Mesenchymal stem cell (in vitro differentiated cells and primary cell): ENCODE results near the gene JPH3.
A peak's percentile ranks its signal among the peaks of the same experiment; 100 is the strongest.

ENCODE experiments used
- DNase-seq: peaks from one replicate; pipeline ENCODE4 v3.0.0-alpha.2; 2013
- H2AFZ ChIP-seq: one replicate; pipeline ENCODE4 v1.6.1; 2013; ENCODE audit warnings: low read depth, mild to moderate bottlenecking, control low read depth, inconsistent platforms, low read length, moderate library complexity
- H2AK5ac ChIP-seq: 2 replicates; pipeline ENCODE4 v1.6.1; 2013; ENCODE audit warnings: low read length, moderate library complexity, mild to moderate bottlenecking, inconsistent platforms; ENCODE audit not compliant: severe bottlenecking
- H2BK120ac ChIP-seq: one replicate; pipeline ENCODE4 v1.6.1; 2013; ENCODE audit warnings: low read depth, mild to moderate bottlenecking, inconsistent platforms, low read length, moderate library complexity
- H2BK12ac ChIP-seq, 2 experiments: one replicate each; pipeline ENCODE4 v1.6.1; 2013; ENCODE audit warnings: inconsistent platforms in 2 of 2, low read length in 2 of 2, mild to moderate bottlenecking in 2 of 2, moderate library complexity in 2 of 2, control low read depth in 1 of 2
- H2BK15ac ChIP-seq: one replicate; pipeline ENCODE4 v1.6.1; 2013; ENCODE audit warnings: mild to moderate bottlenecking, low read depth, inconsistent platforms; ENCODE audit not compliant: poor library complexity, severe bottlenecking
- H2BK5ac ChIP-seq: 2 replicates; pipeline ENCODE4 v1.6.1; 2013; ENCODE audit warnings: low read depth, mild to moderate bottlenecking, low read length, control low read depth, inconsistent platforms; ENCODE audit not compliant: poor library complexity, severe bottlenecking
- H3K14ac ChIP-seq, 2 experiments: one replicate each; pipeline ENCODE4 v1.6.1; 2013; ENCODE audit warnings: inconsistent platforms in 2 of 2, low read length in 2 of 2, control low read depth in 1 of 2, mild to moderate bottlenecking in 1 of 2, moderate library complexity in 1 of 2
- H3K18ac ChIP-seq, 2 experiments: one replicate each; pipeline ENCODE4 v1.6.1; 2013; ENCODE audit warnings: inconsistent platforms in 2 of 2, low read length in 2 of 2, control low read depth in 1 of 2, low read depth in 1 of 2, mild to moderate bottlenecking in 1 of 2
- H3K23ac ChIP-seq, 2 experiments: one replicate each; pipeline ENCODE4 v1.6.1; 2013; ENCODE audit warnings: inconsistent platforms in 2 of 2, low read length in 2 of 2, mild to moderate bottlenecking in 2 of 2, moderate library complexity in 2 of 2, control low read depth in 1 of 2
- H3K27ac ChIP-seq: 2 replicates; pipeline ENCODE4 v1.5.1; 2013; ENCODE audit warnings: mild to moderate bottlenecking, moderate library complexity, low read length, control low read depth, inconsistent platforms; ENCODE audit not compliant: poor library complexity, severe bottlenecking
- H3K27me3 ChIP-seq, 2 experiments: 2 replicates each; pipeline versions ENCODE4 v1.6.1 to v1.7.0; 2013; ENCODE audit warnings: low read length in 2 of 2, mild to moderate bottlenecking in 2 of 2, moderate library complexity in 2 of 2, control low read depth in 1 of 2, inconsistent platforms in 1 of 2; ENCODE audit not compliant: control insufficient read depth in 1 of 2, insufficient read depth in 1 of 2
- H3K36me3 ChIP-seq, 2 experiments: 2 replicates each; pipeline versions ENCODE4 v1.6.1 to v1.7.0; 2013; ENCODE audit warnings: low read length in 2 of 2, control low read depth in 1 of 2, inconsistent platforms in 1 of 2, low read depth in 1 of 2, mild to moderate bottlenecking in 1 of 2; ENCODE audit not compliant: insufficient read depth in 2 of 2, control insufficient read depth in 1 of 2
- H3K4ac ChIP-seq, 2 experiments: one replicate each; pipeline ENCODE4 v1.6.1; 2013; ENCODE audit warnings: inconsistent platforms in 2 of 2, low read length in 2 of 2, mild to moderate bottlenecking in 2 of 2, moderate library complexity in 2 of 2, control low read depth in 1 of 2, low read depth in 1 of 2
- H3K4me1 ChIP-seq: 2 replicates; pipeline ENCODE4 v1.6.1; 2013; ENCODE audit warnings: low read depth, low read length, control low read depth; ENCODE audit not compliant: control insufficient read depth, insufficient read depth
- H3K4me2 ChIP-seq: 2 replicates; pipeline ENCODE4 v1.6.1; 2013; ENCODE audit warnings: low read length, mild to moderate bottlenecking, inconsistent platforms; ENCODE audit not compliant: poor library complexity, severe bottlenecking
- H3K4me3 ChIP-seq, 2 experiments: 2 replicates each; pipeline versions ENCODE4 v1.5.1 to v1.7.0; 2013; ENCODE audit warnings: low read length in 2 of 2, mild to moderate bottlenecking in 2 of 2, control low read depth in 1 of 2, low read depth in 1 of 2; ENCODE audit not compliant: insufficient read depth in 1 of 2
- H3K79me1 ChIP-seq: replicated peaks from 2 replicates; pipeline ENCODE4 v1.6.1; 2013; ENCODE audit warnings: mild to moderate bottlenecking, control low read depth, low read length, inconsistent platforms; ENCODE audit not compliant: poor library complexity, severe bottlenecking
- H3K9ac ChIP-seq: 2 replicates; pipeline ENCODE4 v1.7.0; 2013; ENCODE audit warnings: mild to moderate bottlenecking, low read length, moderate library complexity
- H3K9me3 ChIP-seq: 2 replicates; pipeline ENCODE4 v1.7.0; 2013; ENCODE audit warnings: mild to moderate bottlenecking, low read length; ENCODE audit not compliant: control insufficient read depth
- H4K8ac ChIP-seq: one replicate; pipeline ENCODE4 v1.6.1; 2013; ENCODE audit warnings: inconsistent platforms, mild to moderate bottlenecking, low read length, moderate library complexity
- H4K91ac ChIP-seq: one replicate; pipeline ENCODE4 v1.6.1; 2013; ENCODE audit warnings: mild to moderate bottlenecking, low read length, inconsistent platforms
- WGBS: methylation state at CpG from one replicate; pipeline ENCODE4 v1.1.7; 2013; ENCODE audit warnings: mixed read lengths; 5-methylcytosine and 5-hydroxymethylcytosine counted together

Gene JPH3

GRCh38 chr16:87653234-87653633 is 50.9 kb downstream of the JPH3 start:
- no peak overlapping the region for H2BK15ac ChIP-seq
- no peaks in the 10 kb centered on the region for H3K4me1 ChIP-seq
- H2AK5ac ChIP-seq = no peak overlapping the region
- no peak overlapping the region for H2AFZ ChIP-seq
- peak; percentile 2 for DNase-seq
- H3K9me3 ChIP-seq = no peaks in the 10 kb centered on the region
- H3K18ac ChIP-seq = no peak overlapping the region
- no peaks in the 10 kb centered on the region for H3K79me1 ChIP-seq
- no peak overlapping the region for H2BK12ac ChIP-seq
- H3K9ac ChIP-seq = no peak overlapping the region
- H3K27ac ChIP-seq = no peak overlapping the region
- no peaks in the 10 kb centered on the region for H3K36me3 ChIP-seq
- no peak overlapping the region for H3K23ac ChIP-seq
- H3K4me2 ChIP-seq = no peak overlapping the region
- H2BK120ac ChIP-seq = no peak overlapping the region
- H3K14ac ChIP-seq = no peak overlapping the region
- no peak overlapping the region for H4K8ac ChIP-seq
- no peak overlapping the region for H3K4ac ChIP-seq
- no peak overlapping the region for H3K4me3 ChIP-seq
- H4K91ac ChIP-seq = no peak overlapping the region
- 79% methylated on average over 4 of the region's 5 CpGs for WGBS
- H2BK5ac ChIP-seq = no peak overlapping the region
- peaks cover 45 to 88% of the 10 kb centered on the region in 2 experiments for H3K27me3 ChIP-seq

- H2AK5ac ChIP-seq = no peak overlapping the region
- no peaks in the 10 kb centered on the region for H3K9me3 ChIP-seq
- H2BK15ac ChIP-seq = no peak overlapping the region
- H2AFZ ChIP-seq = no peak overlapping the region
- H3K4me1 ChIP-seq = no peaks in the 10 kb centered on the region
- H3K9ac ChIP-seq = no peak overlapping the region
- no peak overlapping the region for H3K4me2 ChIP-seq
- no peak overlapping the region for H2BK5ac ChIP-seq
- no peaks in the 10 kb centered on the region for H3K79me1 ChIP-seq
- no peak overlapping the region for H4K8ac ChIP-seq
- H4K91ac ChIP-seq = no peak overlapping the region
- H3K14ac ChIP-seq = no peak overlapping the region
- no peaks in the 10 kb centered on the region for H3K36me3 ChIP-seq
- H3K4ac ChIP-seq = no peak overlapping the region
- 89% methylated on average over 25 of the region's 25 CpGs for WGBS
- no peak overlapping the region for H3K23ac ChIP-seq
- no peak overlapping the region for H3K27ac ChIP-seq
- H3K18ac ChIP-seq = no peak overlapping the region
- no peak overlapping the region for H2BK12ac ChIP-seq
- H3K27me3 ChIP-seq = peaks cover 32 to 83% of the 10 kb centered on the region in 2 experiments
- H2BK120ac ChIP-seq = no peak overlapping the region
- no peak overlapping the region for H3K4me3 ChIP-seq
- no peak for DNase-seq
These were observed 52.5 kb downstream of the JPH3 start for GRCh38 chr16:87654826-87655225.

GRCh38 chr16:87656328-87656727 is 54.0 kb downstream of the JPH3 start:
- Histone ChIP-seq H3K4me3 (no peak overlapping the region), H3K9me3 (no peaks in the 10 kb centered on the region), H2BK12ac (no peak overlapping the region), H2AK5ac (no peak overlapping the region), H2BK120ac (no peak overlapping the region), H3K23ac (no peak overlapping the region), H3K9ac (no peak overlapping the region), H2AFZ (no peak overlapping the region), H3K27me3 (peaks cover 32 to 83% of the 10 kb centered on the region in 2 experiments), H2BK15ac (no peak overlapping the region), H3K36me3 (no peaks in the 10 kb centered on the region), H3K14ac (no peak overlapping the region), H2BK5ac (no peak overlapping the region), H3K4me1 (no peaks in the 10 kb centered on the region), H3K4me2 (no peak overlapping the region), H3K79me1 (no peaks in the 10 kb centered on the region), H3K4ac (no peak overlapping the region), H3K27ac (no peak overlapping the region), H3K18ac (no peak overlapping the region), H4K8ac (no peak overlapping the region), H4K91ac (no peak overlapping the region)
- DNase-seq = no peak
- WGBS = 67% methylated on average over 14 of the region's 14 CpGs

GRCh38 chr16:87657621-87658192 is 55.4 kb downstream of the JPH3 start:
- Histone ChIP-seq H3K14ac (no peak overlapping the region), H3K9me3 (no peaks in the 10 kb centered on the region), H3K79me1 (no peaks in the 10 kb centered on the region), H3K23ac (no peak overlapping the region), H3K27me3 (peaks cover 33 to 85% of the 10 kb centered on the region in 2 experiments), H3K4me3 (no peak overlapping the region), H3K4me1 (no peaks in the 10 kb centered on the region), H3K27ac (no peak overlapping the region), H2BK120ac (no peak overlapping the region), H4K8ac (no peak overlapping the region), H2BK5ac (no peak overlapping the region), H2BK12ac (no peak overlapping the region), H3K4ac (no peak overlapping the region), H4K91ac (no peak overlapping the region), H3K18ac (no peak overlapping the region), H2BK15ac (no peak overlapping the region), H2AFZ (no peak overlapping the region), H3K36me3 (no peaks in the 10 kb centered on the region), H3K4me2 (no peak overlapping the region), H2AK5ac (no peak overlapping the region), H3K9ac (no peak overlapping the region)
- 76% methylated on average over 7 of the region's 7 CpGs for WGBS
- DNase-seq = no peak
